ENCODE measurements around the gene VMO1.

The VMO1 gene

DNA sequence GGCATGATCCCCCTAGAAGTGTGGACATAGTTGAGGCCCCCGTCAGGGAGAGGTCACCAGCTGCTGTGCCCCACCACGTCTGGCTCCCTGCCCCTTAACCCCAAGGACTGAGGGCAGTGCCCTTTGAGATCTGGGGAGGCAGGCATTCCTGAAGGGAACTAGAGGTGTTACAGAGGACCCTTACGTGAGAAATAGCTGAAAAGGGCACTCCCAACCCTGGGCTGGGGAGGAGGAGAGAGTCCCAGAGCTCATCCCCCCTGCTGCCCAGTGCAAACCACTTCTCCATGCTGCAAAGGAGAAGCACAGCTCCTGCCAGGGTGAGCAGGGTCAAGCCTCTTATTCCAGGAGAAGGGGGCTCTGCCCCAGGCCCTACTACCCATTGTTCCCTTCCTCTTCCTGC, 36.7 kb upstream of the VMO1 start:
- FAIRE-seq = no peak
- no peak for DNase-seq (ENCODE audit: insufficient read length, low spot score)
- TF ChIP-seq, protein P1, sequence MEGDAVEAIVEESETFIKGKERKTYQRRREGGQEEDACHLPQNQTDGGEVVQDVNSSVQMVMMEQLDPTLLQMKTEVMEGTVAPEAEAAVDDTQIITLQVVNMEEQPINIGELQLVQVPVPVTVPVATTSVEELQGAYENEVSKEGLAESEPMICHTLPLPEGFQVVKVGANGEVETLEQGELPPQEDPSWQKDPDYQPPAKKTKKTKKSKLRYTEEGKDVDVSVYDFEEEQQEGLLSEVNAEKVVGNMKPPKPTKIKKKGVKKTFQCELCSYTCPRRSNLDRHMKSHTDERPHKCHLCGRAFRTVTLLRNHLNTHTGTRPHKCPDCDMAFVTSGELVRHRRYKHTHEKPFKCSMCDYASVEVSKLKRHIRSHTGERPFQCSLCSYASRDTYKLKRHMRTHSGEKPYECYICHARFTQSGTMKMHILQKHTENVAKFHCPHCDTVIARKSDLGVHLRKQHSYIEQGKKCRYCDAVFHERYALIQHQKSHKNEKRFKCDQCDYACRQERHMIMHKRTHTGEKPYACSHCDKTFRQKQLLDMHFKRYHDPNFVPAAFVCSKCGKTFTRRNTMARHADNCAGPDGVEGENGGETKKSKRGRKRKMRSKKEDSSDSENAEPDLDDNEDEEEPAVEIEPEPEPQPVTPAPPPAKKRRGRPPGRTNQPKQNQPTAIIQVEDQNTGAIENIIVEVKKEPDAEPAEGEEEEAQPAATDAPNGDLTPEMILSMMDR (IDR thresholded peaks at IDR 0.05; ENCODE audit: insufficient read depth, missing control alignments) = no peak

DNA sequence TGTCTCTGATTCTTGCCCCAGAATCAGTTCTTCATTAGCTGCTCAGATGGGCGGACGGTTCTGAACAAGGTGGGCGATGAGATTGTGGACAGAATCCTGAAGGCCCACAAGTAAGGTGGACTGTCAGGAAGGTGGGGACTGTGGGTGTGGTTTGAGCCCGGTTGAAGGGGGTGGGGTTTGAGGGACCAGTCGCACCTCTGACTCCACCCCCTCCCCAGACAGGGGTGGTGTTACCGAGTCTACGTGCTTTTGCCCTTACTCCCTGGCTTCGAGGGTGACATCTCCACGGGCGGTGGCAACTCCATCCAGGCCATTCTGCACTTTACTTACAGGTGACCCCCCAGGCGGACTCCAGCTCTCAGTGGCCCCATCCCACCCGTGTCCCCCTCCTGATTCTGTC, 32.1 kb upstream of the VMO1 start:
- TF ChIP-seq, protein P1 (IDR thresholded peaks at IDR 0.05; ENCODE audit: insufficient read depth, missing control alignments) = no peak
- FAIRE-seq = no peak

DNA sequence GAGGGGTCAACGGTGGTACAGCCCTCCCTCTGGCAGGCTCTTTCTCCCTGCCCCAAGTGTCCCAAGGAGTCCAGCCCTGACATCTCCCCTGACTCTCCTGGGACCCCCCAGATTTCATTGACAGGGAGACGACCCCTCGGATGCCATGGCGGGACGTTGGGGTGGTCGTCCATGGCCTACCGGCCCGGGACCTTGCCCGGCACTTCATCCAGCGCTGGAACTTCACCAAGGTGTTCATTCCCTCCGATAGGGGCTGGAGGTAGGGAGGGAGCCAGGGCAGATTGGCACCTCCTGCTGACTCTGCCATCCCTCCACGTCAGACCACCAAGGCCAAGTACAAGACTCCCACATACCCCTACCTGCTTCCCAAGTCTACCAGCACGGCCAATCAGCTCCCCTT, 30.7 kb upstream of the VMO1 start:
- no peak for DNase-seq (ENCODE audit: insufficient read length, low spot score)
- no peak for FAIRE-seq
- TF ChIP-seq, protein P1 (IDR thresholded peaks at IDR 0.05; ENCODE audit: insufficient read depth, missing control alignments) = no peak

More for the DNA sequence above, 32.1 kb upstream of the VMO1 start:
- no peak for DNase-seq (ENCODE audit: insufficient read length, low spot score)

DNA sequence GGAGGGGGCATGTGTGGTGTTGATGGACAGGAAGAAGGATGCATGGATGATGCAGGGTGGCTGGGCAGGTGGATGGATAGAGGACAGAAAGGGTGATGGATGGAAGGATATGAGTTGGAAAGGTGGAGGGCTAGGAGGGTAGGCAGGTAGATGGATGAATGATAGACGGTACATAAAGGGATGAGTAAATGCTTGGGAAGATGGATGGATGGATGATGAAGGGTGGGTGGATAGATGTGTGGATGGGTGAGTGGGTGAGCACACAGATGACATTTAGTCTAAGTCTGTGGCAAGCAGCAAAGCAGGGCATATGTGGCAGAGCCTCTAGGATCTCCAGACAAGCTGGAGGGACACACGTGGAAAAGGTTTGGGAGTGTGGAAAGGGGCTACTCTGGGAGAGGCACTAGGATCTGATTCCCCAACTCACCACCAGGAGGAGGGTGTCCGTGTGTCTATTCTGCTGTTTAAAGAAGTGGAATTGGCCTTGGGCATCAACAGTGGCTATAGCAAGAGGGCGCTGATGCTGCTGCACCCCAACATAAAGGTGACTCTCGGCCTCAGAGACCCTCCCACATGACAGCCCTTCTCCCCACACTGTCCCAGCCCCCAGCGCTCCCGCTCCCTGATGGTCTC, 29.0 kb upstream of the VMO1 start:
- TF ChIP-seq, protein P1 (IDR thresholded peaks at IDR 0.05; ENCODE audit: insufficient read depth, missing control alignments) = no peak
- FAIRE-seq (no peak), DNase-seq (ENCODE audit: insufficient read length, low spot score) (no peak)

DNA sequence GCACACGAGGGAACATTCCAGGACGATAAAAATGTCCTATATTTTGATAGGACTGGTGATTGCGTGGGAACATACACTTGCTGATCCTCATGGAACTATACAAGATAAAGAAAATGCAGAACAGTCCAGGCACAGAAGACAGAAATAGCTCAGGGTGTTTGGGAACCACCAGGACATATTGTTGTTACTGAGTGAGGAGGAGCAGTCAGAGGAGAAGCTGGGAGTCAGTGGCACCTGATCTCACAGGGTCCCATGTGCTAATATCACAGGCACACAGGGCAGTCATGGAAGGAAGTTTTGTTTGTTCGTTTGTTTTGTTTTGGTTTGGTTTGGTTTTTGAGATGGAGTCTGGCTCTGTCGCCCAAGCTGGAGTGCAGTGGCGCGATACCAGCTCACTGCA, 26.5 kb upstream of the VMO1 start:
- TF ChIP-seq, protein P1 (IDR thresholded peaks at IDR 0.05; ENCODE audit: insufficient read depth, missing control alignments) = no peak
- FAIRE-seq (no peak), DNase-seq (ENCODE audit: insufficient read length, low spot score) (no peak)

DNA sequence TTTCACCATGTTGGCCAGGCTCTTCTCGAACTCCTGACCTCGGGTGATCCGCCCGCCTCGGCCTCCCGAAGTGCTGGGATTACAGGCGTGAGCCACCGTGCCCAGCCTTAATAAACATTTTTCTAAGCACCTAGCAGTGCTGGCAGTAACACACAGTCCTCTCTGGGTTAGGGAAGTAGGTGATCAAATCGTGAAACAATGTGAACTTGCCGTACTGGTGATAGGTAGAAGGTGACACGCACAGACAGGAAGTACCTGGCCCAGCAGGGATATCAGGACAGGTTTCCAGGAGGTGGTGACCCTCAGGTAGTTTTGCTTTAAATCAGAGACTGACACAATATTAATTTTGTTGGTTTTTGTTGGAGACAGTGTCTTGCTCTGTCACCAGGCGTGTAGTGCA, 25.3 kb upstream of the VMO1 start:
- DNase-seq (ENCODE audit: insufficient read length, low spot score) (no peak), FAIRE-seq (no peak)
- TF ChIP-seq, protein P1 (IDR thresholded peaks at IDR 0.05; ENCODE audit: insufficient read depth, missing control alignments) = no peak

DNA sequence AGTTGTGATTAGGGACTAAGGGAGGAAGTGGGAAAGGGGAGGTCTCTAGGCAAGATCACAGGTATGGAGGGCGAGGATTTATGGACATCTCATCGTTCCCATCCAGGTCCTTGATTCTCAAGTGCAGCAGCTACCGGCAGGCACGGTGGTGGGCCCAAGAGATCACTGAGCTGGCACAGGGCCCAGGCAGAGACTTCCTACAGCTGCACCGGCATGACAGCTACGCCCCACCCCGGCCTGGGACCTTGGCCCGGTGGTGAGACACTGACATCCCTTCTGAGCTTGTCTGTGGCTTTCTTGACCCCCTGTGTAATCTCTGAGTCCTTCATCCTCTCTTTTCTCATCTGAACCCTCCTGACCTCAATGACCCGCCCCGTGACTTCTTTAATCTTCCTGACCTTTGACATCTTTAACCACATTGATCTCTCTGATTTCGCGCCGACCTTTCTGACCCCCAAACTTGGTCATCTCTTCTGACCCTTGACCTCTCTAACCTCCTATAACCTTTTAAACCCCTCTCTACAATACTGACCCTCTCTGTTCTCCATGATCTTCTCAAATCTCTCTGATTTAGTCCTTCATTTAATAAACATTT, 24.6 kb upstream of the VMO1 start:
- TF ChIP-seq, protein P1 (IDR thresholded peaks at IDR 0.05; ENCODE audit: insufficient read depth, missing control alignments) = no peak
- DNase-seq (ENCODE audit: insufficient read length, low spot score) (no peak), FAIRE-seq (no peak)
